Endothelial cell of hepatic sinusoid (primary cell): Measurements from ENCODE around the gene PSMG4.

Experiments used
- in situ Hi-C: cut with HindIII; loops from 2 replicates; pipeline ENCODE4 v1.10.0; 2017; ENCODE audit warnings: low sequenced_read_pairs

The PSMG4 gene

GRCh38 chr6:3270258-3270657 is 11.5 kb downstream of the PSMG4 start:
- in situ Hi-C loops: no loop called here

- in situ Hi-C loops: no loop called here
Observed at GRCh38 chr6:3271756-3272155, 13.0 kb downstream of the PSMG4 start.

- in situ Hi-C loops: no loop called here
Observed at GRCh38 chr6:3272911-3273547, 14.3 kb downstream of the PSMG4 start.

GRCh38 chr6:3273707-3274521 is 15.2 kb downstream of the PSMG4 start:
- in situ Hi-C loops: no loop called here

GRCh38 chr6:3276174-3277167 is 17.7 kb downstream of the PSMG4 start:
- in situ Hi-C loops: loop anchor here (25.0 kb wide), 2 partner anchors 436 to 711 kb away; no protein-coding TSS in a partner anchor

- in situ Hi-C loops: loop anchor here (25.0 kb wide), 2 partner anchors 435 to 710 kb away; no protein-coding TSS in a partner anchor
Observed at GRCh38 chr6:3277251-3277650, 18.5 kb downstream of the PSMG4 start.

- in situ Hi-C loops: loop anchor here (25.0 kb wide), 2 partner anchors 434 to 709 kb away; no protein-coding TSS in a partner anchor
Observed at GRCh38 chr6:3277851-3278416, 19.2 kb downstream of the PSMG4 start.

- in situ Hi-C loops: loop anchor here (25.0 kb wide), 2 partner anchors 434 to 709 kb away; no protein-coding TSS in a partner anchor
Observed at GRCh38 chr6:3278691-3279090, 19.9 kb downstream of the PSMG4 start.

- in situ Hi-C loops: loop anchor here (25.0 kb wide), 2 partner anchors 432 to 707 kb away; no protein-coding TSS in a partner anchor
Observed at GRCh38 chr6:3280091-3280490, 21.3 kb downstream of the PSMG4 start.

GRCh38 chr6:3280866-3281465 is 22.2 kb downstream of the PSMG4 start:
- in situ Hi-C loops: loop anchor here (25.0 kb wide), 2 partner anchors 431 to 706 kb away; no protein-coding TSS in a partner anchor

GRCh38 chr6:3281631-3282475 is 23.1 kb downstream of the PSMG4 start:
- in situ Hi-C loops: loop anchor here (25.0 kb wide), 2 partner anchors 430 to 705 kb away; no protein-coding TSS in a partner anchor

GRCh38 chr6:3282476-3283236 is 23.9 kb downstream of the PSMG4 start:
- in situ Hi-C loops: loop anchor here (25.0 kb wide), 2 partner anchors 430 to 705 kb away; no protein-coding TSS in a partner anchor

GRCh38 chr6:3283241-3283640 is 24.5 kb downstream of the PSMG4 start:
- in situ Hi-C loops: loop anchor here (25.0 kb wide), 2 partner anchors 429 to 704 kb away; no protein-coding TSS in a partner anchor

- in situ Hi-C loops: loop anchor here (25.0 kb wide), 2 partner anchors 428 to 703 kb away; no protein-coding TSS in a partner anchor
Observed at GRCh38 chr6:3283641-3284435, 25.1 kb downstream of the PSMG4 start.

- in situ Hi-C loops: loop anchor here (25.0 kb wide), 2 partner anchors 428 to 703 kb away; no protein-coding TSS in a partner anchor
Observed at GRCh38 chr6:3284436-3284876, 25.7 kb downstream of the PSMG4 start.

GRCh38 chr6:3285049-3285639 is 26.4 kb downstream of the PSMG4 start:
- in situ Hi-C loops: loop anchor here (25.0 kb wide), 2 partner anchors 427 to 702 kb away; no protein-coding TSS in a partner anchor
